Measurements from ENCODE around the gene PCBP3. TPM values are rescaled to one million over a fixed set of nuclear protein-coding genes. Genes with fewer than 3 reads are reported as not detected.

PCBP3 gene
- total and polyA plus RNA-seq, 2 of the 8 experiments (the other 6 are each of a cell fraction or from before 2014, with no cell fraction given) = 3.5 to 6.3 TPM

GRCh38 chr21:45964649-45965048, 321.1 kb downstream of the PCBP3 start:
- H2BK15ac ChIP-seq (ENCODE audit: low read length) = no peak overlapping the region
- FAIRE-seq (no peak), DNase-seq (ENCODE audit: low read depth in 1 of 2, low spot score in 2 of 2) (no peak)
- H2BK12ac ChIP-seq (ENCODE audit: low read depth, low read length) = no peak overlapping the region
- no peaks in the 10 kb centered on the region for H3K79me1 ChIP-seq (ENCODE audit: low read depth, low read length)
- H3K23me2 ChIP-seq (ENCODE audit: low read depth, low read length) = no peaks in the 10 kb centered on the region
- H3K27me3 ChIP-seq (replicated peaks in 1 of 4; ENCODE audit: control insufficient read depth in 3 of 4, extremely low read depth in 1 of 4, insufficient read depth in 3 of 4, low read length in 3 of 4) = no peaks in the 10 kb centered on the region
- no peak overlapping the region for H3K18ac ChIP-seq (ENCODE audit: extremely low read depth, low read length)
- H3K9me3 ChIP-seq (ENCODE audit: insufficient read depth in 2 of 2, low read depth in 1 of 2, low read length in 1 of 2) = peaks cover 41 to 47% of the 10 kb centered on the region in 2 experiments
- H4K8ac ChIP-seq (ENCODE audit: extremely low read depth, insufficient read depth, low read length) = no peak overlapping the region; the same call in 1 of the 2 replicates
- H2BK5ac ChIP-seq (ENCODE audit: low read depth, low read length) = no peak overlapping the region
- no peak overlapping the region for H4K5ac ChIP-seq (ENCODE audit: insufficient read length, low read depth, low read length)
- 50% methylated on average over 1 of the region's 1 CpG; no CpG with 5 or more reads in 1 of the 2 experiments for WGBS, 2 experiments (ENCODE audit: extremely low coverage in 1 of 2, insufficient coverage in 1 of 2, insufficient read length in 1 of 2, insufficient replicate concordance in 2 of 2, low coverage in 1 of 2, low lambda C conversion rate in 2 of 2, missing lambda C conversion rate in 1 of 2)
- no peaks in the 10 kb centered on the region for H3K79me2 ChIP-seq (ENCODE audit: control insufficient read depth in 1 of 2, insufficient read depth in 2 of 2, low read length in 2 of 2)
- POLR2A ChIA-PET (ENCODE audit: partially characterized antibody) = no interaction called here
- no peak overlapping the region for H2AFZ ChIP-seq (ENCODE audit: low read length)
- no peak for TF ChIP-seq CHD2 (IDR thresholded peaks at IDR 0.05; ENCODE audit: low read length)
- no peak for TF ChIP-seq TAF1 (IDR thresholded peaks at IDR 0.05; ENCODE audit: low read depth, low read length)
- no peaks in the 10 kb centered on the region for H4K20me1 ChIP-seq (replicated peaks in 1 of 2; ENCODE audit: control insufficient read depth in 1 of 2, insufficient read depth in 2 of 2, low read length in 2 of 2)
- CTCF ChIA-PET (ENCODE audit: partially characterized antibody) = interaction anchor here (0.9 to 1.4 kb wide), 2 partner anchors 10 to 178 kb away, joined by 4 to 6 read pairs; no protein-coding TSS in a partner anchor
- H3K36me3 ChIP-seq (ENCODE audit: control insufficient read depth in 2 of 4, insufficient read depth in 4 of 4, low read length in 3 of 4) = no peaks in the 10 kb centered on the region; a peak in 1 of 8 replicates
- H3K56ac ChIP-seq (replicated peaks; ENCODE audit: insufficient read length, low read depth, low read length) = no peak overlapping the region
- no peak overlapping the region for H3K4ac ChIP-seq (replicated peaks; ENCODE audit: insufficient read length, low read depth, low read length)
- H3K27ac ChIP-seq (ENCODE audit: low read depth, low read length) = no peak overlapping the region
- no peak overlapping the region for H3K23ac ChIP-seq (ENCODE audit: insufficient read length)
- H2BK120ac ChIP-seq (replicated peaks; ENCODE audit: low read depth, low read length) = no peak overlapping the region
- H3K4me3 ChIP-seq (ENCODE audit: extremely low read depth in 1 of 4, insufficient read depth in 2 of 4, low read depth in 3 of 4, low read length in 4 of 4) = no peak overlapping the region
- no peak overlapping the region for H2BK20ac ChIP-seq (ENCODE audit: low read length)
- H2AK5ac ChIP-seq (ENCODE audit: low read depth, low read length) = no peak overlapping the region
- no peak overlapping the region for H3K14ac ChIP-seq (ENCODE audit: insufficient read length)
- H3K9ac ChIP-seq (replicated peaks in 1 of 4; ENCODE audit: extremely low read depth in 1 of 4, low read depth in 3 of 4, low read length in 3 of 4) = no peak overlapping the region
- no peak overlapping the region for H4K91ac ChIP-seq (replicated peaks; ENCODE audit: insufficient read length, low read length)
- H3K4me2 ChIP-seq (ENCODE audit: insufficient read depth in 1 of 2, low read depth in 2 of 2, low read length in 2 of 2) = no peak overlapping the region
- H3K4me1 ChIP-seq (replicated peaks in 1 of 4; ENCODE audit: control insufficient read depth in 3 of 4, insufficient read depth in 4 of 4, low read length in 3 of 4) = no peaks in the 10 kb centered on the region
